CD4-positive, alpha-beta T cell treated with Interleukin-17A for 1 hour (primary cell): ENCODE measurements around the gene ZNF468.
"Not testable (repeated sequence)": the region's sequence is repeated elsewhere in the genome, so short reads cannot be mapped to it uniquely, and the experiment has no call there.

Source experiments
- DNase-seq: peaks from one replicate; pipeline ENCODE4 v3.0.0-alpha.2; 2020

The ZNF468 gene

GRCh38 chr19:52823676-52824075 is 33.7 kb downstream of the ZNF468 start:
- DNase-seq, result no peak

- DNase-seq, result peak; percentile 81
Observed at GRCh38 chr19:52821204-52821960, 36.0 kb downstream of the ZNF468 start, which contains the start of gene ZNF28. TSS of gene ZNF28 (minus strand) at chr19:52821633. CDS start at chr19:52817958, 3,675 bp downstream.

GRCh38 chr19:52820472-52821203 is 36.8 kb downstream of the ZNF468 start:
- peak; percentile 5 for DNase-seq

- DNase-seq, result no peak
Observed at GRCh38 chr19:52809801-52810200, 47.6 kb downstream of the ZNF468 start.

GRCh38 chr19:52799950-52800640 is 57.3 kb downstream of the ZNF468 start:
- DNase-seq, result not testable (repeated sequence)

- no peak for DNase-seq
Observed at GRCh38 chr19:52789440-52789839, 68.0 kb downstream of the ZNF468 start.
